ENCODE results near the gene CELA2A.
"Not testable (repeated sequence)": the region's sequence is repeated elsewhere in the genome, so short reads cannot be mapped to it uniquely, and the experiment has no call there.

Gene CELA2A

GRCh38 chr1:15471067-15471466 is 14.5 kb downstream of the CELA2A start:
- DNase-seq, result not testable (repeated sequence)

GRCh38 chr1:15471723-15472122 is 15.2 kb downstream of the CELA2A start:
- not testable (repeated sequence) for DNase-seq

GRCh38 chr1:15472587-15472986 is 16.1 kb downstream of the CELA2A start:
- no peak for DNase-seq

GRCh38 chr1:15475752-15476314 is 19.3 kb downstream of the CELA2A start, which contains the start of gene CELA2B:
CELA2B (plus strand) TSS chr1:15476104; CDS start chr1:15476126, 22 bp downstream.
- DNase-seq, result no peak

GRCh38 chr1:15476927-15477326 is 20.4 kb downstream of the CELA2A start:
- no peak for DNase-seq

GRCh38 chr1:15477646-15478212 is 21.2 kb downstream of the CELA2A start:
- no peak for DNase-seq

GRCh38 chr1:15479654-15480347 is 23.3 kb downstream of the CELA2A start:
- DNase-seq, result no peak

GRCh38 chr1:15482455-15482854 is 25.9 kb downstream of the CELA2A start:
- not testable (repeated sequence) for DNase-seq

- not testable (repeated sequence) for DNase-seq
Measured at GRCh38 chr1:15482983-15483543, 26.5 kb downstream of the CELA2A start.

GRCh38 chr1:15483971-15484370 is 27.4 kb downstream of the CELA2A start:
- no peak for DNase-seq

- not testable (repeated sequence) for DNase-seq
Measured at GRCh38 chr1:15484443-15484842, 27.9 kb downstream of the CELA2A start.

GRCh38 chr1:15485636-15486035 is 29.1 kb downstream of the CELA2A start:
- DNase-seq, result no peak

GRCh38 chr1:15486844-15487610 is 30.5 kb downstream of the CELA2A start:
- DNase-seq, result not testable (repeated sequence)

GRCh38 chr1:15488371-15488770 is 31.8 kb downstream of the CELA2A start:
- DNase-seq, result no peak

- no peak for DNase-seq
Measured at GRCh38 chr1:15489052-15489736, 32.7 kb downstream of the CELA2A start.

GRCh38 chr1:15491010-15491409 is 34.5 kb downstream of the CELA2A start:
- DNase-seq, result not testable (repeated sequence)

- DNase-seq, result no peak
Measured at GRCh38 chr1:15492596-15492995, 36.1 kb downstream of the CELA2A start.

- DNase-seq, result no peak
Measured at GRCh38 chr1:15493869-15494390, 37.4 kb downstream of the CELA2A start.

- DNase-seq, result no peak
Measured at GRCh38 chr1:15500184-15501178, 43.9 kb downstream of the CELA2A start.

- DNase-seq, result peak; percentile 52
Measured at GRCh38 chr1:15501208-15502032, 44.9 kb downstream of the CELA2A start.
